HL-60 (cell line): ENCODE data around the gene SNAPC4.

ENCODE experiments used
- DNase-seq, 2 experiments: peaks; one replicate each; pipeline ENCODE4 v3.0.0-alpha.2; 2010 to 2020; ENCODE audit warnings: low read depth in 1 of 2, low spot score in 1 of 2
- H3K27ac ChIP-seq: fragments of 250-450 bp; sonication (Bioruptor Pico); replicated peaks from 2 replicates; pipeline ENCODE4 v1.5.1; 2020; ENCODE audit warnings: mild to moderate bottlenecking, moderate library complexity
- H3K27me3 ChIP-seq: fragments of 250-450 bp; sonication (Bioruptor Pico); 2 replicates; pipeline ENCODE4 v1.5.1; 2021; ENCODE audit warnings: mild to moderate bottlenecking, moderate library complexity; ENCODE audit not compliant: insufficient read depth, poor library complexity, severe bottlenecking
- H3K4me3 ChIP-seq: replicated peaks from 2 replicates; pipeline ENCODE4 v1.5.1; 2011; ENCODE audit warnings: mild to moderate bottlenecking, control low read depth, low read length; ENCODE audit not compliant: insufficient read depth
- CTCF ChIP-seq: IDR thresholded peaks from one replicate; pipeline ENCODE4 v1.5.1; 2011; ENCODE audit warnings: low read length, control low read depth, inconsistent platforms; ENCODE audit not compliant: insufficient read depth
- GABPA ChIP-seq: IDR thresholded peaks from 2 replicates; pipeline ENCODE4 v1.6.1; 2012; ENCODE audit warnings: low read depth
- POLR2AphosphoS5 ChIP-seq: IDR thresholded peaks from 2 replicates; pipeline ENCODE4 v1.6.1; 2012; ENCODE audit warnings: low read depth
- REST ChIP-seq: IDR thresholded peaks from 2 replicates; pipeline ENCODE4 v1.6.1; 2012; ENCODE audit warnings: low read depth; ENCODE audit not compliant: insufficient replicate concordance
- SPI1 ChIP-seq: IDR thresholded peaks from 2 replicates; pipeline ENCODE4 v1.6.1; 2012; ENCODE audit warnings: low read depth, mild to moderate bottlenecking, borderline replicate concordance

The SNAPC4 gene

GRCh38 chr9:136431782-136432350 is 31.9 kb upstream of the SNAPC4 start:
- Histone ChIP-seq H3K27ac (no peak overlapping the region), H3K27me3 (no peaks in the 10 kb centered on the region), H3K4me3 (no peak overlapping the region)
- DNase-seq: no peak
- no peak for TF ChIP-seq CTCF
- TF ChIP-seq GABPA: no peak
- no peak for TF ChIP-seq SPI1
- no peak for TF ChIP-seq REST
- TF ChIP-seq POLR2AphosphoS5: no peak

- no peak for TF ChIP-seq POLR2AphosphoS5
- TF ChIP-seq SPI1: no peak
- H3K4me3 ChIP-seq: no peak overlapping the region
- no peak overlapping the region for H3K27ac ChIP-seq
- H3K27me3 ChIP-seq: no peaks in the 10 kb centered on the region
- no peak for DNase-seq
Measured at GRCh38 chr9:136430588-136431234, 30.7 kb upstream of the SNAPC4 start.

- Histone ChIP-seq H3K27ac (no peak overlapping the region), H3K27me3 (no peaks in the 10 kb centered on the region), H3K4me3 (no peak overlapping the region)
- no peak for TF ChIP-seq POLR2AphosphoS5
- TF ChIP-seq GABPA: no peak
- no peak for TF ChIP-seq REST
- no peak for TF ChIP-seq SPI1
- no peak for TF ChIP-seq CTCF
- DNase-seq: no peak
Measured at GRCh38 chr9:136429683-136430491, 29.9 kb upstream of the SNAPC4 start.

- H3K27ac ChIP-seq: no peak overlapping the region
- TF ChIP-seq REST (no peak), POLR2AphosphoS5 (no peak), GABPA (no peak), CTCF (no peak), SPI1 (no peak)
- no peak for DNase-seq
Measured at GRCh38 chr9:136429075-136429628, 29.2 kb upstream of the SNAPC4 start.

More at GRCh38 chr9:136429075-136429628, 29.2 kb upstream of the SNAPC4 start:
- Histone ChIP-seq H3K4me3 (no peak overlapping the region), H3K27me3 (no peaks in the 10 kb centered on the region)
